Retina (tissue), 1 donor: ENCODE measurements around the gene FGF22.

Source experiments
- DNase-seq: peaks from one replicate; pipeline ENCODE4 v3.0.0-alpha.2; 2016

FGF22 gene

GRCh38 chr19:644789-645188, 5.1 kb downstream of the FGF22 start:
- no peak for DNase-seq

GRCh38 chr19:645912-646778, 6.5 kb downstream of the FGF22 start:
- DNase-seq = no peak

- no peak for DNase-seq
Measured at GRCh38 chr19:646779-647565, 7.3 kb downstream of the FGF22 start.

- DNase-seq = no peak
Measured at GRCh38 chr19:647566-648284, 8.0 kb downstream of the FGF22 start.

- no peak for DNase-seq
Measured at GRCh38 chr19:648305-648704, 8.6 kb downstream of the FGF22 start.

- no peak for DNase-seq
Measured at GRCh38 chr19:648904-649801, 9.5 kb downstream of the FGF22 start.

- DNase-seq = no peak
Measured at GRCh38 chr19:650121-650520, 10.4 kb downstream of the FGF22 start.

- no peak for DNase-seq
Measured at GRCh38 chr19:651114-651818, 11.6 kb downstream of the FGF22 start.

GRCh38 chr19:651991-652390, 12.3 kb downstream of the FGF22 start:
- no peak for DNase-seq

- no peak for DNase-seq
Measured at GRCh38 chr19:652467-653389, 13.0 kb downstream of the FGF22 start.

GRCh38 chr19:653425-653824, 13.7 kb downstream of the FGF22 start:
- no peak for DNase-seq

GRCh38 chr19:655691-656090, 16.0 kb downstream of the FGF22 start:
- no peak for DNase-seq

GRCh38 chr19:656751-657559, 17.3 kb downstream of the FGF22 start:
- no peak for DNase-seq

GRCh38 chr19:657611-658010, 17.9 kb downstream of the FGF22 start:
- no peak for DNase-seq

GRCh38 chr19:658059-658839, 18.6 kb downstream of the FGF22 start:
- DNase-seq = no peak

GRCh38 chr19:658916-659839, 19.5 kb downstream of the FGF22 start:
- DNase-seq = no peak

GRCh38 chr19:660793-661426, 21.2 kb downstream of the FGF22 start:
- DNase-seq = no peak
